H9 (cell line): ENCODE measurements around the gene ACO1. TPM values are rescaled to one million over a fixed set of nuclear protein-coding genes. Genes with fewer than 3 reads are reported as not detected.
A peak's percentile ranks its signal among the peaks of the same experiment; 100 is the strongest.

Source experiments
- DNase-seq: peaks from one replicate; pipeline ENCODE4 v3.0.0-alpha.2; 2017
- H2AFZ ChIP-seq: one replicate; pipeline ENCODE4 v1.6.1; 2013; ENCODE audit warnings: mild to moderate bottlenecking, low read length, control low read depth, moderate library complexity
- H2AK5ac ChIP-seq: 2 replicates; pipeline ENCODE4 v1.6.1; 2013; ENCODE audit warnings: low read length, control low read depth, mixed read lengths; ENCODE audit not compliant: insufficient read length
- H2BK120ac ChIP-seq: one replicate; pipeline ENCODE4 v1.6.1; 2013; ENCODE audit warnings: low read depth, mild to moderate bottlenecking, low read length, control low read depth, inconsistent platforms; ENCODE audit not compliant: poor library complexity, severe bottlenecking
- H2BK12ac ChIP-seq: 2 replicates; pipeline ENCODE4 v1.6.1; 2013; ENCODE audit warnings: low read length, control low read depth, mixed read lengths, low read depth; ENCODE audit not compliant: insufficient read length
- H2BK15ac ChIP-seq: 2 replicates; pipeline ENCODE4 v1.6.1; 2013; ENCODE audit warnings: low read depth, low read length, control low read depth
- H2BK20ac ChIP-seq: one replicate; pipeline ENCODE4 v1.6.1; 2013; ENCODE audit warnings: low read depth, mild to moderate bottlenecking, low read length, control low read depth, inconsistent platforms; ENCODE audit not compliant: poor library complexity, severe bottlenecking
- H2BK5ac ChIP-seq: 2 replicates; pipeline ENCODE4 v1.6.1; 2013; ENCODE audit warnings: low read length, control low read depth, mixed read lengths; ENCODE audit not compliant: insufficient read length
- H3K14ac ChIP-seq: 2 replicates; pipeline ENCODE4 v1.6.1; 2013; ENCODE audit warnings: low read length, control low read depth; ENCODE audit not compliant: insufficient read depth
- H3K18ac ChIP-seq: 2 replicates; pipeline ENCODE4 v1.6.1; 2013; ENCODE audit warnings: low read depth, mild to moderate bottlenecking, mixed read lengths, low read length, control low read depth; ENCODE audit not compliant: insufficient read length
- H3K23ac ChIP-seq: 2 replicates; pipeline ENCODE4 v1.6.1; 2013; ENCODE audit warnings: low read length, control low read depth, mixed read lengths, low read depth; ENCODE audit not compliant: insufficient read length
- H3K23me2 ChIP-seq: 2 replicates; pipeline ENCODE4 v1.6.1; 2013; ENCODE audit warnings: low read depth, mild to moderate bottlenecking, mixed read lengths, low read length, control low read depth; ENCODE audit not compliant: insufficient read length, poor library complexity, severe bottlenecking
- H3K27ac ChIP-seq: 2 replicates; pipeline ENCODE4 v1.5.1; 2013; ENCODE audit warnings: low read length, control low read depth, mixed read lengths, low read depth; ENCODE audit not compliant: insufficient read length
- H3K27me3 ChIP-seq: 2 replicates; pipeline ENCODE4 v1.6.1; 2013; ENCODE audit warnings: low read length, control low read depth, inconsistent platforms; ENCODE audit not compliant: insufficient read depth
- H3K4ac ChIP-seq: 2 replicates; pipeline ENCODE4 v1.6.1; 2013; ENCODE audit warnings: low read depth, mild to moderate bottlenecking, control low read depth, inconsistent platforms, low read length, moderate library complexity
- H3K4me1 ChIP-seq: 2 replicates; pipeline ENCODE4 v1.6.1; 2013; ENCODE audit warnings: low read length, control low read depth, inconsistent platforms; ENCODE audit not compliant: insufficient read depth
- H3K4me2 ChIP-seq: 2 replicates; pipeline ENCODE4 v1.6.1; 2013; ENCODE audit warnings: low read length, control low read depth, mixed read lengths; ENCODE audit not compliant: insufficient read length, insufficient read depth
- H3K56ac ChIP-seq: 2 replicates; pipeline ENCODE4 v1.6.1; 2013; ENCODE audit warnings: low read depth, mild to moderate bottlenecking, mixed read lengths, low read length, control low read depth; ENCODE audit not compliant: insufficient read length
- H3K79me1 ChIP-seq: 2 replicates; pipeline ENCODE4 v1.6.1; 2013; ENCODE audit warnings: low read depth, mild to moderate bottlenecking, moderate library complexity, low read length, control low read depth, inconsistent platforms; ENCODE audit not compliant: insufficient read depth, poor library complexity, severe bottlenecking
- H3K79me2 ChIP-seq: 2 replicates; pipeline ENCODE4 v1.6.1; 2013; ENCODE audit warnings: low read length, control low read depth, inconsistent platforms; ENCODE audit not compliant: insufficient read depth
- H3K9ac ChIP-seq: 2 replicates; pipeline ENCODE4 v1.6.1; 2013; ENCODE audit warnings: low read length, control low read depth, mixed read lengths; ENCODE audit not compliant: insufficient read length; ENCODE audit errors: extremely low read depth
- H3K9me3 ChIP-seq: one replicate; pipeline ENCODE4 v1.6.1; 2013; ENCODE audit warnings: low read depth, low read length, inconsistent platforms; ENCODE audit not compliant: control insufficient read depth
- H3T11ph ChIP-seq: one replicate; pipeline ENCODE4 v1.6.1; 2013; ENCODE audit warnings: mild to moderate bottlenecking, low read length, control low read depth, inconsistent platforms
- H4K20me1 ChIP-seq: one replicate; pipeline ENCODE4 v1.6.1; 2013; ENCODE audit not compliant: control insufficient read depth, insufficient read length, insufficient read depth
- H4K5ac ChIP-seq: 2 replicates; pipeline ENCODE4 v1.6.1; 2013; ENCODE audit warnings: low read depth, mild to moderate bottlenecking, mixed read lengths, low read length, control low read depth; ENCODE audit not compliant: insufficient read length
- H4K8ac ChIP-seq: replicated peaks from 2 replicates; pipeline ENCODE4 v1.6.1; 2013; ENCODE audit warnings: low read length, control low read depth, mixed read lengths, low read depth; ENCODE audit not compliant: insufficient read length
- H4K91ac ChIP-seq: 2 replicates; pipeline ENCODE4 v1.6.1; 2013; ENCODE audit warnings: low read depth, mild to moderate bottlenecking, moderate library complexity, mixed read lengths, low read length, control low read depth; ENCODE audit not compliant: insufficient read length
- H3K27ac Mint-ChIP-seq, 3 experiments: 2 replicates in 2 of 3; 3 replicates in 1 of 3; pipeline ENCODE4 v1.8.0; 2020 to 2021; ENCODE audit warnings: mixed read lengths in 3 of 3, mild to moderate bottlenecking in 1 of 3, moderate library complexity in 1 of 3
- H3K27me3 Mint-ChIP-seq: 2 replicates; pipeline ENCODE4 v1.8.0; 2021; ENCODE audit warnings: low read depth, mild to moderate bottlenecking, moderate library complexity, mixed read lengths
- H3K36me3 Mint-ChIP-seq, 3 experiments: 2 replicates in 2 of 3; 3 replicates in 1 of 3; pipeline ENCODE4 v1.8.0; 2020 to 2021; ENCODE audit warnings: low read depth in 3 of 3, mixed read lengths in 3 of 3; ENCODE audit not compliant: insufficient read depth in 1 of 3
- H3K4me1 Mint-ChIP-seq, 2 experiments: 2 replicates each; pipeline ENCODE4 v1.8.0; 2020; ENCODE audit warnings: mixed read lengths in 2 of 2
- H3K4me3 Mint-ChIP-seq, 2 experiments: 2 replicates in 1 of 2; 3 replicates in 1 of 2; pipeline ENCODE4 v1.8.0; 2020 to 2021; ENCODE audit warnings: mild to moderate bottlenecking in 2 of 2, mixed read lengths in 2 of 2, moderate library complexity in 1 of 2
- H3K9me3 Mint-ChIP-seq, 2 experiments: 2 replicates in 1 of 2; 3 replicates in 1 of 2; pipeline ENCODE4 v1.8.0; 2020; ENCODE audit warnings: mild to moderate bottlenecking in 2 of 2, mixed read lengths in 2 of 2, moderate library complexity in 1 of 2
- WGBS: extraction: QIAGEN DNeasy Blood & Tissue Kit; methylation state at CpG from one replicate; pipeline ENCODE4 v1.1.7; 2013; ENCODE audit warnings: missing lambda C conversion rate, low lambda C conversion rate, mixed read lengths; ENCODE audit not compliant: insufficient read length; ENCODE audit errors: extremely low coverage; 5-methylcytosine and 5-hydroxymethylcytosine counted together
- total RNA-seq: library from RNA; stranded (reverse); gene quantifications from 2 replicates; pipeline ENCODE4 v1.2.1, GENCODE V29; 2021
- TF ChIP-seq, protein P1 (sequence below): fragments of 200-600 bp; sonication (generic); conservative IDR thresholded peaks from 3 replicates; pipeline ENCODE4 v1.8.0; 2021; ENCODE audit warnings: antibody characterized with exemption, mild to moderate bottlenecking

The ACO1 gene
- total RNA-seq, 1 experiment from 2014 or later: 44.5 TPM

DNA sequence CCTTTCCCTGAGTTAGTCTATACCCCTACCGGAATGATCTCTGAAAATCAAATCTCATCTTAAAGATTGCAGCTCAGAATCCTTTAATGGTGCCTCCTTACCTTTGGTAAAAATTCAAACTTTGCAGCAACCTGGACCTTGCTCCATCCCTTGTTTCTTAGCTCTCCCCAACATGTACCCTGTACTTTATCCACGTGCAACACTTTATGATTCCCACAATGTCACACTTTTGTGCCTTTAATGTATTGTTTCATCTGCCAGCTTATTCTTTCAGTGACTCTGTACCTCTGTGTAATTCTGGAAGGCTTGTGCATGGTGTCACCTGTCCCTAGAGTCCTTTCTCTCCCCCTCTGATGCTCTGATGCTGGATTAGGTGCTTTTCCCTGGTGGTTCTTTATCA is 9.5 kb downstream of the ACO1 start:
- no peaks in the 10 kb centered on the region; the same call in 1 of the 2 replicates for H3K79me2 ChIP-seq
- H2BK5ac ChIP-seq: no peak overlapping the region
- no peaks in the 10 kb centered on the region for H3K79me1 ChIP-seq

More for the DNA sequence above, 9.5 kb downstream of the ACO1 start:
- Histone ChIP-seq H3T11ph (no peak overlapping the region), H3K23ac (no peak overlapping the region), H2AFZ (no peak overlapping the region), H3K14ac (no peak overlapping the region), H3K4me1 (peaks cover 9% of the 10 kb centered on the region), H4K8ac (no peak overlapping the region), H3K23me2 (no peaks in the 10 kb centered on the region), H4K5ac (no peak overlapping the region), H3K4ac (no peak overlapping the region), H3K9me3 (no peaks in the 10 kb centered on the region), H4K91ac (no peak overlapping the region), H3K18ac (no peak overlapping the region), H2BK12ac (no peak overlapping the region), H3K56ac (no peak overlapping the region), H4K20me1 (no peaks in the 10 kb centered on the region), H3K27me3 (no peaks in the 10 kb centered on the region), H3K27ac (no peak overlapping the region), H2BK20ac (no peak overlapping the region), H3K4me2 (no peak overlapping the region), H2BK15ac (no peak overlapping the region), H3K9ac (no peak overlapping the region), H2BK120ac (no peak overlapping the region), H2AK5ac (no peak overlapping the region)
- H3K27ac Mint-ChIP-seq: peak overlapping the region in 1 of 3 experiments; percentile 40; a peak in 2 of 7 replicates
- WGBS: no CpG with 5 or more reads among the region's 2 CpGs
- H3K9me3 Mint-ChIP-seq: peaks cover 0 to 10% of the 10 kb centered on the region in 2 experiments; a peak in 2 of 5 replicates
- H3K27me3 Mint-ChIP-seq: no peaks in the 10 kb centered on the region
- TF ChIP-seq, protein P1, sequence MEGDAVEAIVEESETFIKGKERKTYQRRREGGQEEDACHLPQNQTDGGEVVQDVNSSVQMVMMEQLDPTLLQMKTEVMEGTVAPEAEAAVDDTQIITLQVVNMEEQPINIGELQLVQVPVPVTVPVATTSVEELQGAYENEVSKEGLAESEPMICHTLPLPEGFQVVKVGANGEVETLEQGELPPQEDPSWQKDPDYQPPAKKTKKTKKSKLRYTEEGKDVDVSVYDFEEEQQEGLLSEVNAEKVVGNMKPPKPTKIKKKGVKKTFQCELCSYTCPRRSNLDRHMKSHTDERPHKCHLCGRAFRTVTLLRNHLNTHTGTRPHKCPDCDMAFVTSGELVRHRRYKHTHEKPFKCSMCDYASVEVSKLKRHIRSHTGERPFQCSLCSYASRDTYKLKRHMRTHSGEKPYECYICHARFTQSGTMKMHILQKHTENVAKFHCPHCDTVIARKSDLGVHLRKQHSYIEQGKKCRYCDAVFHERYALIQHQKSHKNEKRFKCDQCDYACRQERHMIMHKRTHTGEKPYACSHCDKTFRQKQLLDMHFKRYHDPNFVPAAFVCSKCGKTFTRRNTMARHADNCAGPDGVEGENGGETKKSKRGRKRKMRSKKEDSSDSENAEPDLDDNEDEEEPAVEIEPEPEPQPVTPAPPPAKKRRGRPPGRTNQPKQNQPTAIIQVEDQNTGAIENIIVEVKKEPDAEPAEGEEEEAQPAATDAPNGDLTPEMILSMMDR: no peak
- no peak overlapping the region for H3K4me3 Mint-ChIP-seq
- peaks cover 7 to 13% (median 12%) of the 10 kb centered on the region in 3 experiments; a peak in 5 of 7 replicates for H3K36me3 Mint-ChIP-seq
- peaks cover 35 to 52% of the 10 kb centered on the region in 2 experiments for H3K4me1 Mint-ChIP-seq
- DNase-seq: no peak
